ENCODE measurements around the gene CAMTA1.

The CAMTA1 gene

GRCh38 chr1:7519861-7520395, 734.7 kb downstream of the CAMTA1 start:
- Histone ChIP-seq H3K9ac (no peak overlapping the region), H3K36me3 (no peaks in the 10 kb centered on the region), H3K4me3 (no peak overlapping the region), H3K4me2 (no peak overlapping the region), H3K9me3 (replicated peaks in 1 of 11) (no peaks in the 10 kb centered on the region), H3K27me3 (no peaks in the 10 kb centered on the region), H3K4me1 (peaks cover 0 to 18% (median 0%) of the 10 kb centered on the region in 10 experiments; a peak in 7 of 20 replicates), H4K20me1 (0 out of 22 replicates have a peak, but pooled peaks cover 0 to 6% (median 0%) of the 10 kb centered on the region in 11 experiments), H3K27ac (no peak overlapping the region)
- TF ChIP-seq Cebpa-rat (IDR thresholded peaks at IDR 0.05) = no peak

GRCh38 chr1:7520496-7520895, 735.2 kb downstream of the CAMTA1 start:
- no peak overlapping the region for H3K4me3 ChIP-seq
- H3K4me2 ChIP-seq = no peak overlapping the region
- no peaks in the 10 kb centered on the region for H3K9me3 ChIP-seq (replicated peaks in 1 of 11)
- H3K4me1 ChIP-seq = peaks cover 0 to 18% (median 0%) of the 10 kb centered on the region in 10 experiments; a peak in 7 of 20 replicates
- no peaks in the 10 kb centered on the region for H3K36me3 ChIP-seq
- no peak for TF ChIP-seq Cebpa-rat (IDR thresholded peaks at IDR 0.05)
- H4K20me1 ChIP-seq = 0 out of 22 replicates have a peak, but pooled peaks cover 0 to 6% (median 0%) of the 10 kb centered on the region in 11 experiments
- no peaks in the 10 kb centered on the region for H3K27me3 ChIP-seq
- H3K27ac ChIP-seq = no peak overlapping the region
- H3K9ac ChIP-seq = no peak overlapping the region

GRCh38 chr1:7524341-7525337, 739.4 kb downstream of the CAMTA1 start:
- no peak for TF ChIP-seq Cebpa-rat (IDR thresholded peaks at IDR 0.05)
- Histone ChIP-seq H3K9ac (no peak overlapping the region), H3K27ac (no peak overlapping the region), H3K4me2 (no peak overlapping the region), H3K27me3 (no peaks in the 10 kb centered on the region), H3K9me3 (replicated peaks in 1 of 11) (no peaks in the 10 kb centered on the region), H4K20me1 (peaks cover 0 to 4% (median 0%) of the 10 kb centered on the region in 11 experiments; a peak in 1 of 22 replicates), H3K36me3 (no peaks in the 10 kb centered on the region), H3K4me1 (no peaks in the 10 kb centered on the region), H3K4me3 (no peak overlapping the region)

DNA sequence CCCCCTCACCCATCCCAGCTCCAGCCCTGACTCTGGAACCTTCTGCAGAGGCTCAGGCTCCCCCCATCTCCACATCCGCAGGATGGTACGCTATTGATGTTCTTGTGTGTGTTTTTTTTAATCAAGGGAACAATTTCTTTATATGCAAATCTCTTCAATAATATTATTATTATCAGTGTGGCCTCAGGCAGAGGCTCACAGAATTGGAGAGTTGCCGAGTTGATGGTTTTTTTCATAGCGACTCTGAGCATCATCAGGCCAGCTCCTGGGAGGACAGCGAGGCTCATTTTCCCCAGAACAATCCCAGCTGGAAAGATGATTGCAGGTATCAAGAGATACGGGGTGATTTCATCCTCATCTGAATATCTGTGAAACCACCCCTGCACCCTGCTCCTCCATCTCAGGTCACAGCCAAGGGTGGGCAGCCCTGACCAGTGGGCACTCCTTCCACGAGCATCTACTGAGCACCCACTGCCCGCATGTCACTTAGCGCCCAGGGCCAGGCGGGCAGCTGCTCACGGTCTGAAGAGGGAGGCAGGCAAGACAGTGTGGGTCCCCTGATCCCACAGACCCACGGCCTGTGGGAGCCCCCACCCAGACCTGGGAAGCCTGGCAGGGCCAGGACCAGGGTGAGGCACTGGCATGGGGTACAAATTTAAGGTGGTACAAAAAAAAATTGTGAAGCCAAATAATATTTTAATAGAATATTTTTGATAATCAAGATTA, 740.2 kb downstream of the CAMTA1 start:
- H3K27ac ChIP-seq = no peak overlapping the region

GRCh38 chr1:7526196-7526866, 741.1 kb downstream of the CAMTA1 start:
- H3K27me3 ChIP-seq = no peaks in the 10 kb centered on the region
- TF ChIP-seq Cebpa-rat (IDR thresholded peaks at IDR 0.05) = no peak
- no peaks in the 10 kb centered on the region for H3K4me1 ChIP-seq
- H3K9me3 ChIP-seq (replicated peaks in 1 of 11) = no peaks in the 10 kb centered on the region
- no peak overlapping the region for H3K4me2 ChIP-seq
- H3K36me3 ChIP-seq = no peaks in the 10 kb centered on the region
- H3K9ac ChIP-seq = no peak overlapping the region
- H3K4me3 ChIP-seq = no peak overlapping the region
- no peak overlapping the region for H3K27ac ChIP-seq
- H4K20me1 ChIP-seq = peaks cover 0 to 4% (median 0%) of the 10 kb centered on the region in 11 experiments; a peak in 1 of 22 replicates

More for the DNA sequence above, 740.2 kb downstream of the CAMTA1 start:
- peaks cover 0 to 4% (median 0%) of the 10 kb centered on the region in 11 experiments; a peak in 1 of 22 replicates for H4K20me1 ChIP-seq
- H3K4me1 ChIP-seq = no peaks in the 10 kb centered on the region
- no peaks in the 10 kb centered on the region for H3K27me3 ChIP-seq
- no peaks in the 10 kb centered on the region for H3K36me3 ChIP-seq
- H3K9ac ChIP-seq = no peak overlapping the region
- H3K4me3 ChIP-seq = no peak overlapping the region
- no peaks in the 10 kb centered on the region for H3K9me3 ChIP-seq (replicated peaks in 1 of 11)
- no peak overlapping the region for H3K4me2 ChIP-seq
- TF ChIP-seq Cebpa-rat (IDR thresholded peaks at IDR 0.05) = no peak

DNA sequence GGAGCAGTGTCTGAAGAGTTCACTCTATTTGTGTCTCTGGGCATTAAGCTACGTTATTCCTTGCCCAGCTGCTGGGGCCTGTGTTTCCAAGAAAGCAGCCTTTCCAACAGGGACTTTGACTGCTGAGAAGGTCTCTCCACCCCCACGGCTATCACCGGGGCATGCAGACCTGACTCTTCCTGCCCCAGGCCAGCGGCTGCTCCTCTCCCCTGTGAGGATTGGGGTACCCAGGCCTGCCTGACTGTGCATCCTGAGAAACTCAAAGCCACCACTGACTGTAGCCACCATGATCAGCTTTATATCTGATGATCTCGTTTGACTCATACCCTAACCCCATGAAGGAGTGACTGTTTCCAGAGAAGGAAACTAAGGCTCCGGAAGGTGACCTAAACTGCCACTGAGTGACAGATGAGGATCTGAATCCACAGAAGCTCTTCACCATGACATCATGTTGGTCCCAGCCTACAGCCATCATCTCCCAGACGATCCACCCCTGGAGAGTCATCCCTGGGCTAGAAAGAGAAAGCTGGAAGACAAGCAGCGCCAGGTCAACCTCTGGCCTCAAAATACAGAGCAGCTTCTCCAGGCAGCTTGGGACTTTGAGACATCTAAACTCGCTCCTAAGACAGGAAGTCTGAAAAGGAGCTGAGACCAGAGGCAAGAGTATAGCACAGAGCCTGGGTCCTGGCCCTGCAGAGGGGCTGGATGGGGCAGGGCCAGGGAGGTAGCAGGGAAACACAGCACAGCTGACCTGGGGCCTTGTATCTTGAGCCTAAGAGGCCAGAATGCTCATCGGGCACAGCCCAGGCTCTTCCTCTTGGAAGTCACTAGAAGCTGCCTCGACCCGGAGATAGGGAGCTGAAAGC, 741.8 kb downstream of the CAMTA1 start:
- no peak overlapping the region for H3K4me2 ChIP-seq
- no peaks in the 10 kb centered on the region for H3K36me3 ChIP-seq
- H3K4me1 ChIP-seq = no peaks in the 10 kb centered on the region
- no peak overlapping the region for H3K9ac ChIP-seq
- H3K27ac ChIP-seq = no peak overlapping the region
- peaks cover 0 to 4% (median 0%) of the 10 kb centered on the region in 11 experiments; a peak in 1 of 22 replicates for H4K20me1 ChIP-seq
- TF ChIP-seq Cebpa-rat (IDR thresholded peaks at IDR 0.05) = no peak
- no peaks in the 10 kb centered on the region for H3K27me3 ChIP-seq
- no peak overlapping the region for H3K4me3 ChIP-seq
- H3K9me3 ChIP-seq (replicated peaks in 1 of 11) = no peaks in the 10 kb centered on the region

DNA sequence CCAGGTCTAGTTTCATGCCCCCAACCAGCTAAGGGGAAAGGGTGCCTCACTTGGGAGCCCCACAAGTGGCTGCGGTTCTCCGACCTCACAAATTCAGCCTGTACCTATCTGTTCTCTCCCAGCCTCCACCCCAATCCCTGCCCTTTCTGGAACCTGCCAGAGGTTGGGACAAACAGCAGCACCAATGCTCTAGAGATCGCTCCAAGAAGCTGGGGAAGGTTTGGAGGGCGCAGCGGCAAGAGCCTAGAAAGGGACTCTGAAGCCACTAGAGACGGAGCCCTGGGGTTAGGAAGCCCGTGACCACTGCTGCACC, 742.4 kb downstream of the CAMTA1 start:
- Histone ChIP-seq H3K9me3 (replicated peaks in 1 of 11) (no peaks in the 10 kb centered on the region), H3K4me3 (no peak overlapping the region), H3K9ac (no peak overlapping the region), H3K27me3 (no peaks in the 10 kb centered on the region), H4K20me1 (peaks cover 0 to 4% (median 0%) of the 10 kb centered on the region in 11 experiments; a peak in 1 of 22 replicates), H3K4me2 (no peak overlapping the region), H3K36me3 (no peaks in the 10 kb centered on the region), H3K4me1 (no peaks in the 10 kb centered on the region), H3K27ac (no peak overlapping the region)
- TF ChIP-seq Cebpa-rat (IDR thresholded peaks at IDR 0.05) = no peak

Data from BLaER1 treated with 17β-estradiol and CSF1 and Interleukin-3, amounts not matched to agents 10 nM and 100 nM (cell line).